ENCODE measurements around the gene DKK2.

- no peak for TF ChIP-seq CTCF (IDR thresholded peaks at IDR 0.05; ENCODE audit: insufficient read depth, low read depth, low read length)
- peak; percentile 46 for TF ChIP-seq EZH2 (IDR thresholded peaks at IDR 0.05; ENCODE audit: insufficient read depth, low read length)
Measured at GRCh38 chr4:107036584-107037198, 578 bp upstream of the DKK2 start.

Measured in astrocyte (in vitro differentiated cells and primary cell).